GM21526 (cell line): ENCODE measurements around the gene PIK3R5.

Experiments
- ATAC-seq: cut with Tn5 transposase; IDR thresholded peaks from one replicate; pipeline ENCODE4 v1.9.1; 2021; ENCODE audit warnings: moderate library complexity; ENCODE audit not compliant: unreplicated experiment, low FRiP score

The PIK3R5 gene

GRCh38 chr17:8954339-8954738, 11.2 kb downstream of the PIK3R5 start:
- ATAC-seq, result no peak

- no peak for ATAC-seq
Observed at GRCh38 chr17:8953156-8953885, 12.2 kb downstream of the PIK3R5 start.

GRCh38 chr17:8952191-8952590, 13.3 kb downstream of the PIK3R5 start:
- no peak for ATAC-seq

GRCh38 chr17:8951206-8951605, 14.3 kb downstream of the PIK3R5 start:
- no peak for ATAC-seq

- ATAC-seq, result no peak
Observed at GRCh38 chr17:8949061-8949661, 16.3 kb downstream of the PIK3R5 start.

GRCh38 chr17:8948462-8948861, 17.0 kb downstream of the PIK3R5 start:
- no peak for ATAC-seq

- no peak for ATAC-seq
Observed at GRCh38 chr17:8947201-8947600, 18.3 kb downstream of the PIK3R5 start.

- ATAC-seq, result no peak
Observed at GRCh38 chr17:8946476-8946875, 19.0 kb downstream of the PIK3R5 start.

GRCh38 chr17:8946071-8946470, 19.4 kb downstream of the PIK3R5 start:
- ATAC-seq, result no peak

- no peak for ATAC-seq
Observed at GRCh38 chr17:8944748-8945147, 20.8 kb downstream of the PIK3R5 start.

GRCh38 chr17:8944083-8944482, 21.4 kb downstream of the PIK3R5 start:
- ATAC-seq, result no peak

- ATAC-seq, result no peak
Observed at GRCh38 chr17:8941980-8942622, 23.4 kb downstream of the PIK3R5 start.

- no peak for ATAC-seq
Observed at GRCh38 chr17:8941520-8941919, 24.0 kb downstream of the PIK3R5 start.

- ATAC-seq, result no peak
Observed at GRCh38 chr17:8940866-8941471, 24.5 kb downstream of the PIK3R5 start.

- ATAC-seq, result no peak
Observed at GRCh38 chr17:8939496-8940334, 25.8 kb downstream of the PIK3R5 start.

- no peak for ATAC-seq
Observed at GRCh38 chr17:8938933-8939332, 26.6 kb downstream of the PIK3R5 start.

GRCh38 chr17:8935191-8935590, 30.3 kb downstream of the PIK3R5 start:
- ATAC-seq, result no peak

GRCh38 chr17:8934346-8934745, 31.2 kb downstream of the PIK3R5 start:
- ATAC-seq, result no peak

- no peak for ATAC-seq
Observed at GRCh38 chr17:8930649-8931048, 34.9 kb downstream of the PIK3R5 start.

GRCh38 chr17:8928347-8928746, 37.2 kb downstream of the PIK3R5 start:
- no peak for ATAC-seq

GRCh38 chr17:8927395-8927794, 38.1 kb downstream of the PIK3R5 start:
- no peak for ATAC-seq
